NOMO-1 (cell line): ENCODE data around the gene RETREG3.

Source experiments
- DNase-seq, 2 experiments: peaks; one replicate each; lab custom pipeline; 2025; ENCODE audit not compliant: unreplicated experiment in 2 of 2; lab: John Stamatoyannopoulos, UW

RETREG3 gene

GRCh38 chr17:42536372-42537155 is 72.6 kb downstream of the RETREG3 start:
- peak; percentile 58 to 72 for DNase-seq

DNA sequence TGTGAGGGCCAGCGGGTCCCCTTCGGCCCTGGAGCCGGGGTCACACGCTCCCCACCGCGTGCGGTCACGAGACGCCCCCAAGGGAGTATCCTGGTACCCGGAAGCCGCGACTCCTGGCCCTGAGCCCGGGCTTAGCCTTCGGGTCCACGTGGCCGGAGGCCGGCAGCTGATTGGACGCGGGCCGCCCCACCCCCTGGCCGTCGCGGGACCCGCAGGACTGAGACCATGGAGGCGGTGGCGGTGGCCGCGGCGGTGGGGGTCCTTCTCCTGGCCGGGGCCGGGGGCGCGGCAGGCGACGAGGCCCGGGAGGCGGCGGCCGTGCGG is 73.2 kb downstream of the RETREG3 start, which contains the start of gene NAGLU:
Gene NAGLU, plus strand, starts transcription at position 194 of the 324 bp plus-strand sequence. Its CDS starts 32 bp downstream, at position 226.
- peak; percentile 86 to 87 for DNase-seq

GRCh38 chr17:42535155-42536047 is 73.8 kb downstream of the RETREG3 start:
- DNase-seq = peak in 1 of 2 experiments; percentile 87

DNA sequence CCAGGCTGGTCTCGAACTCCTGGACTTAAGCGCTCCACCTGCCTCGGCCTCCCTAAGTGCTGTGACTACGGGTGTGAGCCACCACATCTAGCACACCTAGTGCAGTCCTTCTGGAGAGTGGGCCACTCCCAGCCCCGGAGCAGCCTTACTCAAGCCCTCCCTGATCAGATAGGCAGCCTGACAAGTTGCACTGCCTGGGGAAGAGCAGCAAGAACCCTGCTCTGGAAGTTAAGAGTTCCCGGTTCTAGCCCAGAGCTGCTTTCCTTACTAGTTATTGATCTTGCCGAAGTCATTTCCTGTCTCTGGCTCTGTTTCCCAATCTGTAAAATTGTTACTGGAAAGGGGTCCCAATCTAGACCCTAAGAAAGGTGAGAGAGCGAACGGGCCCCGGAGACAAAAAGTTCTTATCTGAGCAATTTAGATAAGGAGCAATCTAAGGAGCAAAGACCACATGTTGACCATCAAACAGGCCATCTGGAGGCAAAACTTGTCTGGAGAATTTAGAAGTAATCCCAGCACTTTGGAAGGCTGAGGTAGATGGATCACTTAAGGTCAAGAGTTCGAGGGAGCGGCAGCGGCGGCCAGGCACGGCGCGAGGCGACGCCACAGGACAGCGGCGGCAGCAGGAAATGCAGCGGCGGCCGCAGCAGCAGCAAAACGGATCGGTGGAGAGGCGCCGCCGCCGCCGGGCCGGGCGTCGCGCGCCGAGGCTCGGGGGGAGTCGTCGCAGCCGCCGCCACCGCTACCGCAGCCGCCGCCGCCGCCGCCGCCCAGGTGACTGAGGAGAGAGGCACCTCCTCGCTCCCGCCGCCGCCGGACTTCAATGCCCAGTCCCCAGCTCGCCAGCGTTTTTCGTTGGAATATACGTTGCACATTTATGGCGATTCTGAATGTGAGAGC is 77.5 kb downstream of the RETREG3 start:
- peak; percentile 59 to 70 for DNase-seq

- DNase-seq = no peak
These were observed 78.2 kb downstream of the RETREG3 start for GRCh38 chr17:42530952-42531454.
